IPS-18c (cell line): ENCODE measurements around the gene AFF4.

Source experiments
- H3K4me3 ChIP-seq: 2 replicates; pipeline ENCODE4 v1.7.0; 2013; ENCODE audit warnings: low read depth, mild to moderate bottlenecking, low read length, moderate library complexity; ENCODE audit not compliant: insufficient read depth
- H3K9me3 ChIP-seq: one replicate; pipeline ENCODE4 v1.6.1; 2013; ENCODE audit warnings: mild to moderate bottlenecking, low read length, moderate library complexity; ENCODE audit not compliant: control insufficient read depth, insufficient read depth

The AFF4 gene

GRCh38 chr5:132905938-132906337, 57.5 kb downstream of the AFF4 start:
- peaks cover 4% of the 10 kb centered on the region for H3K9me3 ChIP-seq
- no peak overlapping the region for H3K4me3 ChIP-seq

DNA sequence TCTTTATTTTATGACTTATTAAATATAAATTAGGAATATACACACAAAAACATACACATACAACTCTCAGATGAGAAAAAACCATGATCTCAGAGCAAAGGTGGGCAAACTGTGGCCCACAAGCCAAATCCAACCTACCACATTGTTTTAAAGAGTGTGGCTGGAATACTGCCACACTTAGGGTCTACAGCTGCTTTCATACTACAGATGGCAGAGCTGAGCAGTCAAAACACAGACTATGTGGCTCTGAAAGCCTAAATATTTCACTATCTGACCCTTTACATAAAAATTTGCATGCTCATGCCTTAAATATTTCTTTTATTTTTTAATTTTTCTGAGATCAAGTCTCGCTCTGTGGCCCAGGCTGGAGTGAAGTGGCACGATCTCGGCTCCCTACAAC, 61.7 kb downstream of the AFF4 start:
- H3K4me3 ChIP-seq, result no peak overlapping the region
- H3K9me3 ChIP-seq, result no peaks in the 10 kb centered on the region

- Histone ChIP-seq H3K9me3 (no peaks in the 10 kb centered on the region), H3K4me3 (no peak overlapping the region)
These were observed 62.4 kb downstream of the AFF4 start for GRCh38 chr5:132901036-132901435.

GRCh38 chr5:132898094-132898493, 65.3 kb downstream of the AFF4 start:
- Histone ChIP-seq H3K9me3 (no peaks in the 10 kb centered on the region), H3K4me3 (no peak overlapping the region)

GRCh38 chr5:132896685-132897084, 66.7 kb downstream of the AFF4 start:
- Histone ChIP-seq H3K4me3 (no peak overlapping the region), H3K9me3 (no peaks in the 10 kb centered on the region)

DNA sequence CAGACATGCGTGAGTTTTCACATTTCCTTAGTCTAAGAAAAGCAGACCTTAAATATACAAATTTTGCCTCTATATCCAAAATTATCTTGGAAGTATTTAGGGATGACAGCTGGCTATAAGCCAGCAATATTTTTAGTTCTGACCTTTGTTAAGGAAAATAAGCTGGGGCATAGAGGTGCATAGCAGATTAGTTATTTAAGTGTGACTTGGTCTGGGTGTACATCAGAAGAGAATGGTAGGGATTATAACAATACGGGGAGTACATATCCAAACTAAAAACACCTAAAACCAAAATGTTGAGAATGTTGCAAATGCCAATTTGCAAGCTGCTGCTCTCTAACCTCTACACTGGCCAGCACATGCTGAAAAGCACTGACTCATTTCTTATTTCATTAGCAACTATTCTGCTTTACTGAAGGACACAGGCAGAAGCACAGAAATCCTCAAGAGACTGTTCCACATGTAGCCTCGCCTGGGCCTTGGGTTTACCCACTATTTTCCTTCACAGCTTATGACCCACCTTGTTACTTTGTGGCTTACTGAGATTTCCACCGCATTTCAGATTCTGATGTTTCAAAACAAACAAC, 67.6 kb downstream of the AFF4 start:
- no peaks in the 10 kb centered on the region for H3K9me3 ChIP-seq
- no peak overlapping the region for H3K4me3 ChIP-seq

- Histone ChIP-seq H3K9me3 (no peaks in the 10 kb centered on the region), H3K4me3 (no peak overlapping the region)
These were observed 72.6 kb downstream of the AFF4 start for GRCh38 chr5:132890817-132891216.

GRCh38 chr5:132889501-132889900, 73.9 kb downstream of the AFF4 start:
- H3K9me3 ChIP-seq, result no peaks in the 10 kb centered on the region

DNA sequence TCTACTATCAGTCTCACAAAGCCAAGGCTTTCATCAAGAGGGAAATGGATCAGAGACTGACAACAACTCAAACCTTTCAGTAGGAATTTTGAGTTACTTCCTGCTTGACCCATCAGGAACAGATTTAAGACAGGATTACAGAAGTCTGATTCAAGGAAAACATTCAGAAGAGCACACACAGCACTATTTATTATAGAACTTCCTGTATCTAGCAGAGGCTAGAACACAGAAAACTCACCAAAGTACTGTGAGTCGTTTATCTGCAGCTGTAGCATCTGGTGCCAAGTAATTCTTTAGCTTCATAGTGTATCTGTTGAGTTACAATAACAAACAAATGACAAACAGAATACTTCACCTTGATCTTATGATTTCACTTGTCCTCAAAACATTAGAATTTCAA, 76.2 kb downstream of the AFF4 start:
- H3K4me3 ChIP-seq, result no peak overlapping the region
- no peaks in the 10 kb centered on the region for H3K9me3 ChIP-seq

More at GRCh38 chr5:132889501-132889900, 73.9 kb downstream of the AFF4 start:
- no peak overlapping the region for H3K4me3 ChIP-seq

DNA sequence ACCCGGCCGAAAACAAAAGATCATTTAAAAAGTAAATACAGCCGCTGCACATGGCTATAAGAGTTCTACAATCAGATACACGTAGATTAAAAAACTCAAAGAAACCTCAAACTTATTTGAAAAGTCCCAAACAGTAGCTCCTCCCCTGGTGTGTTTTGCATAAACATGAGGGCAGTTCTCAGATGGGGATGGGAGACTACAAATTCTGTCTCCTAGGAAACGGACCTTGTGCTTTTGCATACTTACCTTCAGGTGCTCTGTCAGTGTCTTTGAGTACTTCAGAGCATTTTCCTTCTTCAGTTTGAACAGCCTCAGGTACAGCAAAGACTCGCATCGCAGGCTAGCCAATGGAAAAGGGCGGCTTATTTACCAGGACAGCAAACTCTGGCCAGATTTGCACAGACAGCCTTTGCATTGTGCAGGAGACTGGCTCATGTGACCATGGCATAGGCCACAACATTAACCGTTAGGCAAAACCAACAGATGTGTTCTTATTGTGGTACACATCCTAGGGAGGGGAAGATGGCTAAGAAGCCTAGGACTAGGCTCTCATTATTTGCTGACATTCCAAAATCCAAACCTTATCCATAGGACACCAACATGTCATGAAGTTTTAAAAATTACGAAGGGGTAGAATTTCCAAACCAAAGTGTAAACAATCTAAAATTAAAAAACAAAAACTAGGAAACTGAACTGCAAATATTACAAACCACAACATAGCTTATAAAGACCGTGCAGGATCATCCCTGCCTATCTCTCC, 77.2 kb downstream of the AFF4 start:
- H3K4me3 ChIP-seq, result no peak overlapping the region
- H3K9me3 ChIP-seq, result no peaks in the 10 kb centered on the region

GRCh38 chr5:132884548-132884947, 78.9 kb downstream of the AFF4 start:
- H3K4me3 ChIP-seq, result no peak overlapping the region
- no peaks in the 10 kb centered on the region for H3K9me3 ChIP-seq

DNA sequence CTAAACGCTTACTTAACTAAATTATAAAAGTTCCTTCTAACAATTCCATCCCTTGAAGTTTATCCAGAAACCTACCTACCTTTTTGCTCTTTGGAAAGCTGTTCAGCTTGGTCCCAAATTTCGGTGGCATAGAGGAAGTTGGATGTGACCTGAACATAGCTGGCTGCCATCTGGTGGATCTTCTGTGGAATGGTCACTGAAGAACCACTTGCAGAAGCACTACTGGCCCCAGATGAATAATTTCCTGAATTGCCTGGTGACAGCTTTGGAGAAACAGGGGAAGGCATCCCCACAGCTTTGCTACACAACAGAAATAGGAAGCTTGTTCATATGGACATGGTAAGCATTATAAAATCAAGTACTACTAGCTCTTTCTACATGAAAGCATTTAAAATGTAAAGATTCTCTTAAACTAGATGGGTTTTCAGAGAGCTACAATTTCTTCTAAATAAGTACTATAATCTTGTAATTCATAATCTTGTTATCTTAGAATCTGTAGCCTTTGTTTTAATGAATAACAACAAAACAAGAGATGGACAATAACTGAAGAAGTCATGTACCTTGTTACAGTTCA, 80.1 kb downstream of the AFF4 start:
- Histone ChIP-seq H3K9me3 (no peaks in the 10 kb centered on the region), H3K4me3 (no peak overlapping the region)

- Histone ChIP-seq H3K4me3 (no peak overlapping the region), H3K9me3 (no peaks in the 10 kb centered on the region)
These were observed 85.5 kb downstream of the AFF4 start for GRCh38 chr5:132877938-132878337.

DNA sequence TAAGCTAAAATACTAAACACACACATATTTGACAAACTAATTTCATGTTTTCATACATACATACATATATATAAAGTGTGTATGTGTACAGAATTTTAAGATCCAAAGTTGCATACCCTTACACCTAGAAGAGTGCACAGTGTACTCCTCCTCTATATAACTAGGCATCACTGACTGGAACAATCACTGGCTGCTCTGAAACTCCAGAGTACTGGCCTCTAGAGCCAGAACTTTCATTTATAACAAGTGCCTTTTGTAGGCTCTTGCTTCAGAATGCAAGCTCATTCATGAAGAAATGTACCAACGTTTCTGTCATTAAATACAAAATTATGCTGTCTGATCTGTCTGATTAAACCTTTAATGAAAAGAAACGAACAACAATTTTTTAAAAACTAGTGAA, 86.0 kb downstream of the AFF4 start:
- no peak overlapping the region for H3K4me3 ChIP-seq
- no peaks in the 10 kb centered on the region for H3K9me3 ChIP-seq

- H3K4me3 ChIP-seq, result no peak overlapping the region
- H3K9me3 ChIP-seq, result no peaks in the 10 kb centered on the region
These were observed 87.2 kb downstream of the AFF4 start for GRCh38 chr5:132876020-132876759.

DNA sequence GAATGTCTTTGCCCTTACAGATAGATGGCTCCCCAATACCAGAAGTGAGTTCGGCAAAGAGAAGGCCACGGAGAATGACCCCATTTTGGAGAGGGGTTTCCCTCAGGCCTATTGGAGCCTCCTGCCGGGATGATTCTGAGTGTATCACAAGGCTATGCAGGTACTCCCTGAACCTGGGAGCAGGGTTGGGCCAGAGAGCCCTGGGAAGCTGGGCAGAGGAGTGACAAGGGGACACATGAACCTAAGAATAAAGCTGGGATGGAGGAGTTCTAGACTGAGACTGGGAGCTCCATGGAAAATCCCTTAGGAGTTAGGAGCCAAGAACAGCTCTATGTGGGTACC, 89.5 kb downstream of the AFF4 start:
- Histone ChIP-seq H3K4me3 (no peak overlapping the region), H3K9me3 (no peaks in the 10 kb centered on the region)

GRCh38 chr5:132873119-132873929, 90.1 kb downstream of the AFF4 start, which contains the start of gene LEAP2:
Gene LEAP2 (plus strand): TSS chr5:132873668. CDS start chr5:132873695, 27 bp downstream.
- no peaks in the 10 kb centered on the region for H3K9me3 ChIP-seq
- H3K4me3 ChIP-seq, result no peak within 1 kb of the TSS
